NCI-H526 treated with DMSO at 0.1 percent for 48 hours (cell line): Measurements from ENCODE around the gene TCP11L1.
"Not testable (repeated sequence)": the region's sequence is repeated elsewhere in the genome, so short reads cannot be mapped to it uniquely, and the experiment has no call there.

Source experiments
- DNase-seq: peaks from one replicate; lab custom pipeline; 2025; lab: John Stamatoyannopoulos, UW

TCP11L1 gene

DNA sequence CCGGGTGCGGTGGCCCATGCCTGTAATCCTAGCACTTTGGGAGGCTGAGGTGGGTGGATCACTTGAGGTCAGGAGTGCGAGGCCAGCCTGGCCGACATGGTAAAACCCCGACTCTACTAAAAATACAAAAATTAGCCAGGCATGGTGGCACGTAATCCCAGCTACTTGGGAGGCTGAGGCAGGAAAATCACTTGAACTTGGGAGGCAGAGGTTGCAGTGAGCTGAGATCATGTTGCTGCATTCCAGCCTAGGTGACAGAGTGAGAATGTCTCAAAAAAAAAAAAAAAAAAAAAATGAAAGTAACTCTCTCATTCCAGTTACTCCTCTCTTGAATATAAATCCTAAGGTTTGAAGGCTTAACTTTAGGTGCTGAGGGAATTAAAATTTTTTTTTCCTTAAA is 10.2 kb upstream of the TCP11L1 start:
- DNase-seq = not testable (repeated sequence)

DNA sequence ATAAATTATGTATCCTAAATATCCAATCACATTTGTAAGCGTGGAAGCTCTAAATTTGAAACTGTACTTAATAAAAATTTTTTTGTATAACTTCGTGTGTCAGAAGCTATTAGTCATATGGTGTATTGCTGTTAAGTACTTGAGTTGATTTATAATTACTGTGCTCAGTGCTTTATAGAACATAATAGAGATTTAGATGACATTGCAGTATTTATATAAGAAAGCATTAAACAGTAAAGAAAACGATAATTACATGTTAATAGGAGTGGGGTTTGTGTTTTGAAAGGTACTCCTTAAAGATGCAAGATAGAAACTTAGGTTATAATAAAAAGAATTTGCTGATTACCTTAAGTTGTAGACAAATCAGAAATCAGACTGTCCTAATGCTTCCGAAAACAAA is 5.9 kb upstream of the TCP11L1 start:
- DNase-seq = no peak

DNA sequence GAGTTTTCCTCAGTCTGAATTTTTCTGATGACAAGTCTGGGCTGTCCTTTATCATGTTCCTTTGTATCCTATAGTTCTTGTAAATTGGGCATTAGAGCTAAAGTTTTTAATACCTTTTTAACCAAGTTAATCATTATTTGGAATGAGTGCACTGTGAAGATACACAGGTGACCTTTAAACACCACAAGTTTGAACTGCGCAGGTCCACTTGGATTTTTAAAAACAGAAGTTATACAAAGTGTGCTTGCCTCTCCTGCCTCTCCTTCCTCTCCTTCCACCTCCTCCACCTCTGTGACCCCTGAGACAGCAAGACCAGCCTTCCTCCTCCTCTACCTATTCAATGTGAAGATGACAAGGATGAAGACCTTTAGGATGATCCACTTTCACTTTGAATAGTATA is 4.4 kb upstream of the TCP11L1 start:
- DNase-seq = no peak

DNA sequence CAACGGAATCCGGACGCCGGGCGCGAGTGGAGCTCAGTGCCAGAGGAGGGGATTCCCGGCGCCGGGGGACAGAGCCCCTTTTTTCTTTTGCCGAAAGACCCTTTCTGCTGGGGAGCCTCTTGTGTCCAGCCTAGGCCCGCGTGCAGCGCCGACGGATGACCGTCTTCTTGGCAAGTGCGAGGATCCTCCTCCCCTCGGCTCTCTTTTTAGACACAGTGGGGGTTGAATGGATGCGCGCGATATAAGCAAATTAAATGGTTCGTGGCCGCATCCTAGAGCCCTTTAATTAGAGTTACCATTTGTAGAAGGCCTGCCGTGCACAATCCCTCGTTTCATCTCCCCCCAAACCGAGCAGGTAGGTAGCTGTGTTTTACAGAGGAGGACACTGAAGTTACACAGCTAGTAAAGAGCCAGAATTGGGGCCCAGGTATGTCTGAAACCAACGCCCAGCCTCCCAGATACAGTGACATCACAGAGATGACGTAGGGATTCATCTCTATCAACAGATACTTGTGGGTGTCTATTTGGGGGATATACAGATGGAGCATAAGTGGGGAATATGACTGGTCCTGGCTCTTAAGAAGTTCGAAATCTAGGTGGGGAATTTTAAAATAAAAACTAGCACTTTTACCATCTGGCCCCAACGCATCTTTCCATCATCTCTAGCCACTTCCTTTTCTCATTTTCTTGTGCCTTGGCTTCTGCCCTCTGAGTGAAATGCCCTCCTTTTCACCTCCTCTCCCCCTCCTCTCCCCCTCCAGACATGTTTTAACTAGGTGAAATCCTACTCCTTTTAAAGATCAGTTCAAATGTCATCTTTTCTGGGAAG is 875 bp downstream of the TCP11L1 start:
- DNase-seq = peak; percentile 81

DNA sequence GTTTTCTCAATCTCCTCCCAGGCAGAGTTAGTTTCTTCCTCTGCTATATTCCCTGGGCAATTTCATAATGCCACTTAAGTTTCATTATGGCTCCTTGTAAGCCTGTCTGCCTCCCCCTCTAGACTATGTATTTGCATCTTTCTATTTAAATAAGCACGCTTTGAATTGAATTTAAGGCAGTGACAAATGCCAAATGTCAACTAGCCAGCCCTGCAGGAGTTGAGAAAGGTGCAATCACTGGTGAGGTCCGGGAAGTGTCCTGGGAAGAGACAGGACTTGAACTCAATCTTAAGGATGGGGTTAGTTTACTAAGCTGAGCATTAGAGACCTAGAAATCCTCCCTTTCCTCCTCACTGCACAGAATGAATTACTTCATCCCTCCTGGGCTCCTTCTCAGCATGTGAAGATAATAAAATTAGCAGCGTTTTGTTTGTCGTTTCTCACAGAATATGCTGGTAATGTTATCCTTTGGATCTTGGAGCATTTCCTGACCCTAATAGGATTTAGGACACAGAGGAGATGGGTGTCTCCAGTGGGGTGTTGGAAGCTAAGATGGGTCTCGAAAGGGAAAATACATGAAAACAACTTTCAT is 1.6 kb downstream of the TCP11L1 start:
- DNase-seq = peak; percentile 22

DNA sequence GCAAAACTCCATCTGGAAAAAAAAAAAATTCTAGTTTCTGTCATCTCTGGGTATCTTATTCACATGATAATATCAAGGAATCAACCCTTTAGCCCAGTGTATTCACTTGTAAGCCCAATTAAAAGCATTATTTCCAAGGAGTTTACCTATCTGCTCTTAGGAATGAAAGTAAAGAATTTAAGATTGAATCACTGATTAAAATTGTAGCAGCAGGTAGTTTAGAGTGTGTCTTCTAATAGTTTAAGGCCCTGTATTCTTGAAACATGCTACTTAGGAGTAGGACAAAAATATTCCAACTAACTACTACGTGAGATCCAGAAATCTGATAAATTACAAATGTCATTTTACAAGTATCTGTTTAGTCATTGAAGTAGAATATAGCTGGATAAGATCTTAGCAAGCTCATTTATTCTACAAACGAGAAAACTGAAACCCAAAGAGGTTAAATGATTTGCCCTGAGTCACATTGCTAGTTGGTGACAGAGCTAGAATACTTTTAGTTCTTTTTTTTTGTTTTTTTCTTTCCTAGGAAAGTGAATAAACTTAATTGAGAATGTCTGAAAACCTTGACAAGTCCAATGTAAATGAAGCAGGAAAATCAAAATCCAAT is 4.0 kb downstream of the TCP11L1 start:
- DNase-seq = no peak

DNA sequence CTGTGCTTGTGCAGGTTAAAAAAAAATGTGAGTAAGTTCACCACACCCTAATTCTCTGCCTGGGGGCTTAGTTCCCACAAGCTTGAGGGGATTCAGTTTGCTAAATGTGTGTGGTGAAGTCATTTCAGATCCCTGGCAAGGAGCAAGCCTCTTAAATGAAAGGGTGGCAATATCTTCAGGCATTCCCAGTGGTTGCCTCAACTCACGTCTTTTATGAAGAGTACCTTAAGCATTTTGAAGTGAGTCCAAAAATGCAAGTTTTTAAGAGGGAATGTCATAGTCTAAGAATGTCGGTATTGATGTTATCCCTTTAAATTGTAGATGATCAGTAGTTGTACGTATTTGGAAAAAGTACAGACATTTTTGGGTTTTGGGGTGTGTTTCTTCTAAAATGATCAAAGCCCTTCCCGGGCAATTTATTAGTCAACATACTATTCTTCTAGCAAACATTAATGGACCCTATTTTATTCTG is 4.9 kb downstream of the TCP11L1 start:
- no peak for DNase-seq

DNA sequence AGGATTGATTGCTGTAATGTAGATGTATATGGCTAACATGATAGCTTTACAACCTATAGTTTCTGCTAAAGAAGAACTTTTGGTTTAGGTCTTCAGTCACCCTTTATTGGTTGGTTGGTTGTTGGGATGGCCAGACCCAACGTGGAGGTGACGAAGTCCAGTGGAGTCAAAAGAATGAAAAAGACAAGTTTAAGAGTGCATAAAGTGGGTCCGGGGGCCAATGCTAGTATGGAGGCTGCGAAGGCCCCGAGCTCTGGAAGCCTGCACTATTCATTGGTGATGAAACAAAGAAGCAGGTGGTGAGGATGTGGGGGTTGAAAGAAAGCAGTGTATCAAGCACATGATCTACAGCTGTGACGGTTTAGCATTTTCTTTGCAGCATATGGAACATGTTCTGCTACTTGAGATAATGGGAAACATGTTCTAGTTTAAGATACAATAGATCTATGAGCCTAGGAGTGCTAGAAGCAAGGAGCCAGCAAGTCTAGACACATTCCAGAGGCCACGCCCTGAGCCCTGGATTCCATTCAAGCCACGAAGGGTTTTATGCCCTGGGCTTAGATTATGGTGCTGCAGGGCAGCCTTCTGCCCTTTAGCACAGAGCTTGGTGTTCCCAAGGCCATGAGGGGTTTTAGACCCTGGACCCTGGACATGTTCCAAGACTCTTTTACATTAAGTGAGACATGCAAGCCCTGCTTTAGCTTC is 6.3 kb downstream of the TCP11L1 start:
- DNase-seq = no peak

DNA sequence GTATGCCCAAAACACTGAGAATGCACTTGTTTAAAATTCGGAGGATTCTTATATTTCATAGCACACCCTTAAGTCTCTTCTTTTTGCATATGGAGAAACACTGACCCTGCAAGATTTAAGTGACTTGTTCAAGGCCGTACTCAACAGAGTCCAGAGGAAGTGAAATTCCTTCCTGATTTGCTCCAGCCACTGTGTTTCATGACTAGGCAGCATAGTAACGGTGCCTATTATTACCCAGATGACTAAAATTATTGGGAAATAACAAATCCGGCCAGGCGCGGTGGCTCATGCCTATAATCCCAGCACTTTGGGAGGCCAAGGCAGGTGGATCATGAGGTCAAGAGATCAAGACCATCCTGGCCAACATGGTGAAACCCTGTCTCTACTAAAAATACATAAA is 9.3 kb downstream of the TCP11L1 start:
- DNase-seq = not testable (repeated sequence)

DNA sequence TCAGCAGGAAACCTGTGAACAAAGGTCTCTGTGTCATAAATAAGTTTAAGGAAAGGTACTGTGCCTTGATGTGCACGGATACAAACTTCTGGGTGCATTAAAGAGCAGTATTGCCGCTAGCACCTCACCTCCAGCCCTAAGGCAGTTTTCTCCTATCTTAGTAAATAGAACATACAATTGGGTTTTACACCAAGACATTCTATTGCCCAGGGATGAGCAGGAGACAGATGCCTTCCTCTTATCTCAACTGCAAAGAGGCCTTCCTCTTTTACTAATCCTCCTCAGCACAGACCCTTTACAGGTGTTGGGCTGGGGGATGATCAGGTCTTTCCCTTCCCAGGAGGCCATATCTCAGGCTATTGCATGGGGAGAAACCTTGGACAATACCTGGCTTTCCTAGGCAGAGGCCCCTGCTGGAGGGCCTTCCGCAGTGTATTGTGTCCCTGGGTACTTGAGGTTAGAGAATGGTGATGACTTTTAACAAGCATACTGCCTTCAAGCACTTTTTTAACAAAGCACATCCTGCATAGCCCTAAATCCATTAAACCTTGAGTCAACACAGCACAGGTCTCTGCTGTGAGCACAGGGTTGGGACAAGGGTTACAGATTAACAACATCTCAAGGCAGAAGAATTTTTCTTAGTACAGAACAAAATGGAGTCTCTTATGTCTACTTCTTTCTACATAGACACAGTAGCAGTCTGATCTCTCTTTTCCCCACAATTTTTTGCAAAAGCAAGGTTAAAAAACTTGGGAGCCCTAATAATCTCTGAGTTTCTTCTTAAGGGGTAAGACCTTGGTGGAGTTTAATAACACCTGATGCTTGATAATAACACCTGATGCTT is 10.4 kb downstream of the TCP11L1 start:
- DNase-seq = not testable (repeated sequence)

DNA sequence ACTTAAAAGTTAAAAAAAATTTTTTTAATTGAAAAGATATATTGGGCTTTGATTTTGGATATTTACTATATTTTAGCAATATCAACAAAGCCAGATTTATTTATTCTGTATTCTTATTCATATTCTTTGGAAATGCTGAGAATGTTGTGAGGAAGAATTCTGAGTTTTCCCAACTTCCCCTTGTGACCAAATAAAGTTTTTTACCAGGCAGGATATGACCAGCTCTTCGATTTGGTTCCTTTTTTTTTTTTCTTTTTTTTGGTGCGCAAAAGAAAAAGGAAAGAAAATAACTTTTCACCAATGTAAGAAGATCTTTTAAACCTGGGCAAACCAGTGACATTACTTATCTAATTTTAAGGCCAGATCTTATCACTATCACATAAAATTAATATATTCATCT is 12.9 kb downstream of the TCP11L1 start:
- no peak for DNase-seq

DNA sequence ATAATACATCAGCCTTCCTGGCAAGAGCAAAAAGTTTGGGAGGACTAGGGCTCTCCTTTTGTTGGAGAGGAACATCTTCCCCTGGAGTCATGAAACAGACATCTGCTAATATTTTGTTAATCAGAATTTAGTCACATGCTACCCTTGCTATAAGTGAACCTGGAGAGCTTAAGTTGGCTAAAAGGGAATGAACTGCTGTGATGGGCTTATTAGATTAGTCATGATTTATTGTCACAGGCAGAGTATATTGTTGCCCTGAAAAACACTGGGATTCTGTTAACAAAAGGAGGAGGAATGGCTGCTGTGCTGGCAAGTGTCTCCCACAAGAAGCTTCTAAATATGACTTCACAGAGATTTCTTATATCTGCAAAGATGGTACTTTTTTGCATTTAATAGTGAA is 16.0 kb downstream of the TCP11L1 start:
- DNase-seq = no peak

DNA sequence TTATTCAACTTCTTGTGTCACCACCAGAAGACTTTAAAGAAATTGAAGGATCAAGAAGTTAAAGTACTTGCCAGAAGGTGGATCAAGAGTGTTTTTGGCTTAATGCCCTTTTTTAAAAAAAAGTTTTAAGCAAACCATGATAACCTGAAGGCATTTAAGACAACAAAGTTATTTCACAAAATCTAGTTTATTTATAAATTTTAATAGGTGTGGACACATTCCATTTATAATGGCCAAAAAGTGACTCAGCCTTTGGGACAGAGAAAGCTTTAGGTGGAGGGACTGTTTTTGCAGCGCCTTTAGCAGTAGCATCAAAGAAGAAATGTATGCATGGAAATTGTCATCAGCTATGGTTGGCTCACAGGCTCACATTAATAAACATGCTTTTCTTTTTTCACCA is 17.9 kb downstream of the TCP11L1 start:
- DNase-seq = no peak

DNA sequence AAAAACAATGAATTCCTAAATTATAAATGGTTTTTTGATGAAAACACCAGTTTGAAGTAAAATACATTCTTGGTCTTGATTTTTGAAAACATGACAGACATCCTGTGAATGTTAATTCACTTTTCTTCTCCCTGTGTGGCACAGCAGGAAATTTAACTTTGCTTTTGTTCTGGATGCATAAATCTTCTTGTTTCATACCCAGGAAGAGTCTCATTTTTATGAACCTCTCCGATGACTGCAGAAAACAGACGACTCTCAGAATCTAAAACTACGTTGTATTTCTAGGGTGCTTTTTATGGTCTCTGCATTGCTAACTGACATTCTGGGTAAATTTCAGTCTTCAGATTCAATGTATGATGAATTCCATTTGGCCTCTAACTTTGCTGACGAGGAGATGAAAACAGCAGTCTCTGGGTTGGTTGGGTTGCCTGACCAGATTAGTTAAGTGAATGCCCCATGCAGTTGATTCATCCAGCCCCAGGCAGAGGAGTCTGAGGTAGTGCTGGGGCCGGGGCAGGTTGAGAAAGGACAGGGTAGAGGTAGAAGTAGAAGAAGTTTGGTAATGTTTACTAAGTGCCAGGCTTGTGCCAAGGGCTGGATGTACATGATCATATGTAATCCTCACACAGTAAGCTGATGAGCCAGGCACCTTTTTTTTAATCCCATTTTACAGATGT is 20.1 kb downstream of the TCP11L1 start:
- DNase-seq = no peak

DNA sequence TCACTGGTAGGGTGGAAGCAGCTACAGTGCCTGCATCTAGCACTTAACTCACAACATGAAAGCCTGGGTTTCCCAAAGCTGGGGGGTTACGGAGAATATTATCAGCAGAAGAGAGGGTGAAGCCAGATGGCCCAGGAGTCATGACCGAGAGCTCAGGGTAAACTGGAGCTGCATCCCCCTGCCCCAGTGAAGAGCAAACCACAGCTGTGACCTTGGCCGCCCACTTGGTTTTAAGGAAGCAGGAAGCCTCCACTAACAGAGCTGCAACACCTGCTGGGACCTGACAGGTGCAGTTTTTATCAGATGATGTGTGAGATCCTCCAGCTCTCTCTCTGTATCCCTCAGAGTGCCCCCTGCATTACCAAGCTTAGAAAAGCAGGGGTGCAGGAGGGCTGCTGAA is 20.9 kb downstream of the TCP11L1 start:
- peak; percentile 5 for DNase-seq

DNA sequence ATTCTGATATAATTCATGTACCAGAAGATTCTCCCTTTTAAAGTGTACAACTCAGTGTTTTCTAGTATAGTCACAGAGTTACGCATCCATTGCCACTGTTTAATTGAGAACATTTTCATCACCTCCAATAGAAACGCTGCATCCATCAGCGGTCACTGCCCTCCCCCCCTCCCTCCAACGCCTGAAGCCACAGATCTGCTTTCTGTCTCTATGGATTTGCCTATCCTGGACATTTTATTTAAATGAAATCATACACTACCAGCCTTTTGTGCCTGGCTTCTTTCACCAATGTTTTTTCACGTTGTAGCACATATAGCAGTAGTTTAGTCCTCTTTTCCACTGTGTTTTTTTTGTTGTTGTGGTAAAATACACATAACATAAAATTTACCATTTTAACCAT is 22.8 kb downstream of the TCP11L1 start:
- DNase-seq = peak; percentile 88

DNA sequence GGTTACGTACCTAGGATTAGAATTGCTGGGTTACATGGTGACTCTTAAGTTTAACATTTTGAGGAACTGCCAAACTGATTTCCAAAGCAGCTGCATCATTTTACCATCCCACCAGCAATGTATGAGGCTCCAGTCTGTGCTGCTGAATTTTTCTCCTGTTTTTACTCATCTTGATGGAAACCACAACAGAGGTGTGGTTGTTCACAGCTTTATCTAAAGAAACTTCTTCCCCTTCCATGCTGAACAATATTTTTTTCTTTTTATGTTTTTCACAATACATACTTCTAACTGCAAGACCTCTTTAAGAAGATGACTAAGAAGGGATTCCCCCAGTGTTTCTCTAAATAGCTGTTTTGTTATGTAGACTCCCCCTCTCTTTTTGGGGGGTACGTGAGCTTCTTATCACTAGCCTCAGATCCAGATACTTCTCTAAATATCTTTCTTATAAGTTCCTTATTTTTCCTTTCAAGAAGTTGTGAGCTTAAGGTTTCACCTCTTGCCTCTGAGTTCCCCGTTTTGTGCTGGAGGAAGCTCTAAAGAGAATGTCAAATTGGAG is 24.0 kb downstream of the TCP11L1 start:
- DNase-seq = no peak

DNA sequence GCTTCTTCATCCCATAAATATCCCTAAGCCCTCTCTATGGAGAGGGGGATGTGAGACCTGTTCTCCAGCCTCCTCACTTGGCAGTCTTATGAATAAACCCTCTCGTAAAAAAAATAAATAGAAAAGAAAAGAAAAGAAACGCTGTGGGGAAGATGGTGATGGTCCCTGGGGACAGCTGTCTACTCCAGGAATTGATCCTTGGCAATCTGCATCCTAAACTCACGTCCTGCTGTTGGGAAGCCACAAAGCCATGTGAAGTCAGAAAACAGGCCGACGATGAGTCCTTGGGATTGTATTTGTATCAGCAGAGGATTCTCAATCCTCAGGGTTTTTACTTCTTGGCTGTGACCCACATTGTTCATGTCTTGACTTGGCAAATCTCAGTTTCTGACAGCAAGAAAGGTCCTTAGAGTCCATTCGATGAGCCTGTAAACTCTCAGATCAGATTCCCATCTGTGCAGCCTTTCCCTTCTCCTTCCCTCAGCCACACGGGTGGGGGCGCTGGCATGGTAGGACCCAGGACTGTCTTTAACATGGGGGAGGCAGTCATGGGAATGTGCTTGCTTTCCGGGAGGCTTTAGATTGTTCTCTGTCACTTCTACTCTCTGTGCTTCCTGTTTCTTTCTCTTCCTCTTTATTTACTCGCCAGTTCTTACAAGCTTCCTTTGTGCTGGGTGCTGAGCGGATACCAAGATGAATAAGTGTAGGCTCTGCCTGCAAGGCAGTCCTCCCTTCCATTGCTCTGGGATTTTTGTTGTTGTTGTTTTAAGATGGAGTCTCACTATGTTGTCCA is 24.9 kb downstream of the TCP11L1 start:
- DNase-seq = no peak

DNA sequence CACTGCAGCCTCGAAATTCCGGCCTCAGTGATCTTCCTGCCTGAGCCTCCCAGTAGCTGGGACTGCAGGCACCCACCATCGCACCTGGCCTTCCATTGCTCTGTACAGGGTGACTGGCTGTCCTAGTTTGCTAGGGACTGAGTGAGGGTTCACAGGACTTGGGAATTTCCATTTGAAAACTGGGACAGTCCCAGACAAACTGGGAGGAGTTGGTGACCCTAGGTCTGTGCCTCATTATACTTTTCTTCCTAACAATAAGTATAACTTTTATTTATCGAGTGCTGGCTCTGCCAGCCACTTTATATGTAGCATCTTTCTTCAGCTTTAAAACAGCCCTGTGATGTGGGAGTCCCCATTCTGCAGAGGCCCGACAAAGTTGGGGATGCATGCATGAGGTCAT is 25.5 kb downstream of the TCP11L1 start:
- no peak for DNase-seq
